Measurements from ENCODE around the gene CACNA1B. TPM values are rescaled to one million over a fixed set of nuclear protein-coding genes. Genes with fewer than 3 reads are reported as not detected.

Gene CACNA1B
- polyA plus RNA-seq, 1 experiment, result 0.01 TPM

DNA sequence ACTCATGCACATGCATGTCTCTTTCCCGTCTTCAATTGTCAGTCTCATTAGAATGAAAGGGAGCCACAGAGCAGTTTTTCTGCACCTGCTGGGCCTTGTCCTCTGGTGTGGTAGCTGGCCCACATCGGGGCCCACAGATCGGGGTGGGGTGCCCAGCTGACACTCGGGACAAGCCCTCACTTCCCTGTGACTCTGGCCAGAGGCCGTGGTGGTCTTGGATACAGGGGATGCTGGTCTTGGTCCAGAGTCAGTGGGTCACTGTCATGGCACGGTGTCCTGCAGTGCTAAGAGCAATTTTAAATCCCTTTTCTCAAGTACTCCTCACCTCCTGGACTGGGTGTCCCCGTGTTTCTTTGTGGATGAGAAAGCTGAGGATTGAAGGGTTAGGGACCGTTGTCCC is 193.2 kb downstream of the CACNA1B start:
- ChIA-PET POLR2A (no interaction called here), CTCF (no interaction called here)
- TF ChIP-seq, protein P1, sequence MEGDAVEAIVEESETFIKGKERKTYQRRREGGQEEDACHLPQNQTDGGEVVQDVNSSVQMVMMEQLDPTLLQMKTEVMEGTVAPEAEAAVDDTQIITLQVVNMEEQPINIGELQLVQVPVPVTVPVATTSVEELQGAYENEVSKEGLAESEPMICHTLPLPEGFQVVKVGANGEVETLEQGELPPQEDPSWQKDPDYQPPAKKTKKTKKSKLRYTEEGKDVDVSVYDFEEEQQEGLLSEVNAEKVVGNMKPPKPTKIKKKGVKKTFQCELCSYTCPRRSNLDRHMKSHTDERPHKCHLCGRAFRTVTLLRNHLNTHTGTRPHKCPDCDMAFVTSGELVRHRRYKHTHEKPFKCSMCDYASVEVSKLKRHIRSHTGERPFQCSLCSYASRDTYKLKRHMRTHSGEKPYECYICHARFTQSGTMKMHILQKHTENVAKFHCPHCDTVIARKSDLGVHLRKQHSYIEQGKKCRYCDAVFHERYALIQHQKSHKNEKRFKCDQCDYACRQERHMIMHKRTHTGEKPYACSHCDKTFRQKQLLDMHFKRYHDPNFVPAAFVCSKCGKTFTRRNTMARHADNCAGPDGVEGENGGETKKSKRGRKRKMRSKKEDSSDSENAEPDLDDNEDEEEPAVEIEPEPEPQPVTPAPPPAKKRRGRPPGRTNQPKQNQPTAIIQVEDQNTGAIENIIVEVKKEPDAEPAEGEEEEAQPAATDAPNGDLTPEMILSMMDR (IDR thresholded peaks at IDR 0.05; ENCODE audit: insufficient read depth, low read depth, low read length), result no peak

DNA sequence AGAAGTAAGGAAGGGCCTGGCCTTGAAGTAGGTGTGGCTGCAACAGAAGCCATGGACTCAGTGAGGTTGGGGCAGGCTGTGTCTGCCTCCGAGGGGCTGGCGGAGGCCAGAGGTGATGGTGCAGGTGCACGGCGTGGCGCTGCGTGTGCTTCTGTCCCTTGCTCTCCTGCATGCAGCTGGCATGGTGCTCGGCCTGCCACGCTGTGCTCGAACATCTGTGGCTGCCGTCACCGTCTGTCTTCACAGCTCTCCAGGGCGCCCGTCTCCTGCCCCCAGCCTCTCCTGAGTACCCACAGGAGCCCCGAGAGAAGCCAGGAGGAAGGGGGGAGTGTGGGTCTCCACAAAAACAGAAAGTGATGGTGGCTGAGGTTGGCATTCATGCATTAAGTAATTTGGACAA is 193.7 kb downstream of the CACNA1B start:
- no peaks in the 10 kb centered on the region for H3K36me3 ChIP-seq (ENCODE audit: control insufficient read depth, insufficient read depth, low read length)
- TF ChIP-seq, protein P1 (IDR thresholded peaks at IDR 0.05; ENCODE audit: insufficient read depth, low read depth, low read length), result no peak
- no peak overlapping the region for H3K4me3 ChIP-seq (ENCODE audit: low read depth, low read length)
- H3K27me3 ChIP-seq (ENCODE audit: control insufficient read depth, insufficient read depth, low read length), result no peaks in the 10 kb centered on the region
- CTCF ChIA-PET, result no interaction called here
- DNase-seq (ENCODE audit: low read depth), result no peak
- POLR2A ChIA-PET, result no interaction called here

More for the DNA sequence above, 193.2 kb downstream of the CACNA1B start:
- no peaks in the 10 kb centered on the region for H3K27me3 ChIP-seq (ENCODE audit: control insufficient read depth, insufficient read depth, low read length)
- no peak overlapping the region for H3K4me3 ChIP-seq (ENCODE audit: low read depth, low read length)
- DNase-seq (ENCODE audit: low read depth), result no peak
- no peaks in the 10 kb centered on the region for H3K36me3 ChIP-seq (ENCODE audit: control insufficient read depth, insufficient read depth, low read length)

DNA sequence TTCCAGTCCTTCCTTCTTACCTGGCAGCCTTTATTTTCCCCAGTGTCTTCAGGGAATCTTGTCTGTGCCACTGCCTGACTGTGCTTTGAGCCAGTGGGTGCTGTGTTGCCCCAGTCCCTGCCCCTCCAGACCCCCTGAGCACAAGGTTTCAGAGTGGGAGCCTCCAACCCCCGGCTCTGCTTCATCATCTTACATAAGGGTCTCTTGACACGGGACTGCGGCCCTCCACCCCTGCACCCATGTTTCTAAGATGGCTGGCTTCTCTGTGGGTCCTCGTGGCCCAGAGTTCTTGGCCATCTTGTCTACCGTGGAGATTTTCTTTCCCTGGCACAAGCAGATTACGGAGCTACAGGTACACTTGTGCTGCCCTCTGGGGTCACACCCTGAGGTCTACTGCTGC is 194.1 kb downstream of the CACNA1B start:
- no peak overlapping the region for H3K4me3 ChIP-seq (ENCODE audit: low read depth, low read length)
- H3K36me3 ChIP-seq (ENCODE audit: control insufficient read depth, insufficient read depth, low read length), result no peaks in the 10 kb centered on the region
- ChIA-PET POLR2A (no interaction called here), CTCF (no interaction called here)
- TF ChIP-seq, protein P1 (IDR thresholded peaks at IDR 0.05; ENCODE audit: insufficient read depth, low read depth, low read length), result no peak
- DNase-seq (ENCODE audit: low read depth), result no peak
- no peaks in the 10 kb centered on the region for H3K27me3 ChIP-seq (ENCODE audit: control insufficient read depth, insufficient read depth, low read length)

DNA sequence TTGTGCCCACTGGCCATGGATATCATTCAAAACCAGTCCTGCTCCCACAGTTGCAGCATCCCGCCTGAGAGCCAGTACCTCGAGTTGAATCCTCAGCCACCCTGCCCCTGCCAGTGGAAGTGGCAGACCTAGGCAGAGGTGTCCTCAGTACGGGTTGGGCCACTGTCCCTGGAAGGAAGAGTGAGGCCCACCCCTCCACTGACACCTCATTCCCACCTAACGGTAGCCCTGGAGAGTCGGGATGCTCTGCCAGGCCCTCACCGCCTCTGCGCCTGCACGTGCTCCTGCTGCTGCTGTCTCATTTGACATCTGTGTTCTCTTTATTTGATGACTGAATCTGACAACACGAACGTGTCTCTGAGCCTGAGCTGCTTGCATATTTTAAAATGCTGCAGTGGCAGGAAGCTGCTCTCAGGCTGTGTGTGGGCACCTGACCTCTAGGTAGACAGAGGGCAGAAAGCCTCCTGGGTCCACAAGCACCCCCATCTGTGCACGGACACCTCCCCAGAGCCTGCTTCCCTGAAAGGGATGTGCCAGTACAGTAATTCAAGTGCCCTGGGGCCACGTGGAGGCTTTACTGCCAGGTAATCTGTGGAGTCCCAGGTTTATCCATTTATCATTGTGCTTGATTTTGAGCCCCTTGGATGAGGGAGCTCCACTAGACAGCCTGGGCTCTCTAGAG is 194.7 kb downstream of the CACNA1B start:
- ChIA-PET POLR2A (no interaction called here), CTCF (interaction anchor here (0.6 kb wide), 1 partner anchor 18 kb away, joined by 3 read pairs; no protein-coding TSS in a partner anchor)
- Histone ChIP-seq H3K27me3 (ENCODE audit: control insufficient read depth, insufficient read depth, low read length) (no peaks in the 10 kb centered on the region), H3K36me3 (ENCODE audit: control insufficient read depth, insufficient read depth, low read length) (no peaks in the 10 kb centered on the region), H3K4me3 (ENCODE audit: low read depth, low read length) (no peak overlapping the region)
- TF ChIP-seq, protein P1 (IDR thresholded peaks at IDR 0.05; ENCODE audit: insufficient read depth, low read depth, low read length), result no peak
- DNase-seq (ENCODE audit: low read depth), result no peak

DNA sequence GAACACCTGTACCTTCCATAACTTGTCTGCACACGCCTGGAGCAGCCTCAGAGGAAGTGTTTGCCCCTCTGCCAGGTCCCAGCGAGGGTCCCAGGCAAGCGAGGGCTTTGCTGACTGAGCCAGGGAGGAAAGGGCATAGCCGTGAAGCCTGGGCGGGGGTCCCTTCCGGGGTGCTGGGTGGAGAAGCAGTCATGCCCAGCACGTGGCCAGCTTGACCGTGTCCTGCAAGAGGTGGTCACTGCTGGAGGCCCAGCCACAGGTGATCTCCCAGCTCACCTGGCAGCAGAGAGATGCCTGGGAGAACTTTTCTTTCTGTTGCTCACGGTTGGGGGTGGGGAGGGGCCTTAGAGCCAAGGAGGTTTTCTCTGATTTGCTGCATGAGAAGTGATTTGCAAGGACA is 195.3 kb downstream of the CACNA1B start:
- no peak for DNase-seq (ENCODE audit: low read depth)
- H3K27me3 ChIP-seq (ENCODE audit: control insufficient read depth, insufficient read depth, low read length), result no peaks in the 10 kb centered on the region
- TF ChIP-seq, protein P1 (IDR thresholded peaks at IDR 0.05; ENCODE audit: insufficient read depth, low read depth, low read length), result no peak
- ChIA-PET POLR2A (no interaction called here), CTCF (interaction anchor here (0.6 kb wide), 1 partner anchor 17 kb away, joined by 3 read pairs; no protein-coding TSS in a partner anchor)
- no peak overlapping the region for H3K4me3 ChIP-seq (ENCODE audit: low read depth, low read length)
- H3K36me3 ChIP-seq (ENCODE audit: control insufficient read depth, insufficient read depth, low read length), result no peaks in the 10 kb centered on the region
